H9 (cell line): ENCODE measurements around the gene PEPD. TPM values are rescaled to one million over a fixed set of nuclear protein-coding genes. Genes with fewer than 3 reads are reported as not detected.

Source experiments
- DNase-seq: peaks from one replicate; pipeline ENCODE4 v3.0.0-alpha.2; 2017
- H2AFZ ChIP-seq: one replicate; pipeline ENCODE4 v1.6.1; 2013; ENCODE audit warnings: mild to moderate bottlenecking, low read length, control low read depth, moderate library complexity
- H2AK5ac ChIP-seq: 2 replicates; pipeline ENCODE4 v1.6.1; 2013; ENCODE audit warnings: low read length, control low read depth, mixed read lengths; ENCODE audit not compliant: insufficient read length
- H2BK120ac ChIP-seq: one replicate; pipeline ENCODE4 v1.6.1; 2013; ENCODE audit warnings: low read depth, mild to moderate bottlenecking, low read length, control low read depth, inconsistent platforms; ENCODE audit not compliant: poor library complexity, severe bottlenecking
- H2BK12ac ChIP-seq: 2 replicates; pipeline ENCODE4 v1.6.1; 2013; ENCODE audit warnings: low read length, control low read depth, mixed read lengths, low read depth; ENCODE audit not compliant: insufficient read length
- H2BK15ac ChIP-seq: 2 replicates; pipeline ENCODE4 v1.6.1; 2013; ENCODE audit warnings: low read depth, low read length, control low read depth
- H2BK20ac ChIP-seq: one replicate; pipeline ENCODE4 v1.6.1; 2013; ENCODE audit warnings: low read depth, mild to moderate bottlenecking, low read length, control low read depth, inconsistent platforms; ENCODE audit not compliant: poor library complexity, severe bottlenecking
- H2BK5ac ChIP-seq: 2 replicates; pipeline ENCODE4 v1.6.1; 2013; ENCODE audit warnings: low read length, control low read depth, mixed read lengths; ENCODE audit not compliant: insufficient read length
- H3K14ac ChIP-seq: 2 replicates; pipeline ENCODE4 v1.6.1; 2013; ENCODE audit warnings: low read length, control low read depth; ENCODE audit not compliant: insufficient read depth
- H3K18ac ChIP-seq: 2 replicates; pipeline ENCODE4 v1.6.1; 2013; ENCODE audit warnings: low read depth, mild to moderate bottlenecking, mixed read lengths, low read length, control low read depth; ENCODE audit not compliant: insufficient read length
- H3K23ac ChIP-seq: 2 replicates; pipeline ENCODE4 v1.6.1; 2013; ENCODE audit warnings: low read length, control low read depth, mixed read lengths, low read depth; ENCODE audit not compliant: insufficient read length
- H3K23me2 ChIP-seq: 2 replicates; pipeline ENCODE4 v1.6.1; 2013; ENCODE audit warnings: low read depth, mild to moderate bottlenecking, mixed read lengths, low read length, control low read depth; ENCODE audit not compliant: insufficient read length, poor library complexity, severe bottlenecking
- H3K27ac ChIP-seq: 2 replicates; pipeline ENCODE4 v1.5.1; 2013; ENCODE audit warnings: low read length, control low read depth, mixed read lengths, low read depth; ENCODE audit not compliant: insufficient read length
- H3K27me3 ChIP-seq: 2 replicates; pipeline ENCODE4 v1.6.1; 2013; ENCODE audit warnings: low read length, control low read depth, inconsistent platforms; ENCODE audit not compliant: insufficient read depth
- H3K4ac ChIP-seq: 2 replicates; pipeline ENCODE4 v1.6.1; 2013; ENCODE audit warnings: low read depth, mild to moderate bottlenecking, control low read depth, inconsistent platforms, low read length, moderate library complexity
- H3K4me1 ChIP-seq: 2 replicates; pipeline ENCODE4 v1.6.1; 2013; ENCODE audit warnings: low read length, control low read depth, inconsistent platforms; ENCODE audit not compliant: insufficient read depth
- H3K4me2 ChIP-seq: 2 replicates; pipeline ENCODE4 v1.6.1; 2013; ENCODE audit warnings: low read length, control low read depth, mixed read lengths; ENCODE audit not compliant: insufficient read length, insufficient read depth
- H3K56ac ChIP-seq: 2 replicates; pipeline ENCODE4 v1.6.1; 2013; ENCODE audit warnings: low read depth, mild to moderate bottlenecking, mixed read lengths, low read length, control low read depth; ENCODE audit not compliant: insufficient read length
- H3K79me1 ChIP-seq: 2 replicates; pipeline ENCODE4 v1.6.1; 2013; ENCODE audit warnings: low read depth, mild to moderate bottlenecking, moderate library complexity, low read length, control low read depth, inconsistent platforms; ENCODE audit not compliant: insufficient read depth, poor library complexity, severe bottlenecking
- H3K79me2 ChIP-seq: 2 replicates; pipeline ENCODE4 v1.6.1; 2013; ENCODE audit warnings: low read length, control low read depth, inconsistent platforms; ENCODE audit not compliant: insufficient read depth
- H3K9ac ChIP-seq: 2 replicates; pipeline ENCODE4 v1.6.1; 2013; ENCODE audit warnings: low read length, control low read depth, mixed read lengths; ENCODE audit not compliant: insufficient read length; ENCODE audit errors: extremely low read depth
- H3K9me3 ChIP-seq: one replicate; pipeline ENCODE4 v1.6.1; 2013; ENCODE audit warnings: low read depth, low read length, inconsistent platforms; ENCODE audit not compliant: control insufficient read depth
- H3T11ph ChIP-seq: one replicate; pipeline ENCODE4 v1.6.1; 2013; ENCODE audit warnings: mild to moderate bottlenecking, low read length, control low read depth, inconsistent platforms
- H4K20me1 ChIP-seq: one replicate; pipeline ENCODE4 v1.6.1; 2013; ENCODE audit not compliant: control insufficient read depth, insufficient read length, insufficient read depth
- H4K5ac ChIP-seq: 2 replicates; pipeline ENCODE4 v1.6.1; 2013; ENCODE audit warnings: low read depth, mild to moderate bottlenecking, mixed read lengths, low read length, control low read depth; ENCODE audit not compliant: insufficient read length
- H4K8ac ChIP-seq: replicated peaks from 2 replicates; pipeline ENCODE4 v1.6.1; 2013; ENCODE audit warnings: low read length, control low read depth, mixed read lengths, low read depth; ENCODE audit not compliant: insufficient read length
- H4K91ac ChIP-seq: 2 replicates; pipeline ENCODE4 v1.6.1; 2013; ENCODE audit warnings: low read depth, mild to moderate bottlenecking, moderate library complexity, mixed read lengths, low read length, control low read depth; ENCODE audit not compliant: insufficient read length
- H3K27ac Mint-ChIP-seq, 3 experiments: 2 replicates in 2 of 3; 3 replicates in 1 of 3; pipeline ENCODE4 v1.8.0; 2020 to 2021; ENCODE audit warnings: mixed read lengths in 3 of 3, mild to moderate bottlenecking in 1 of 3, moderate library complexity in 1 of 3
- H3K27me3 Mint-ChIP-seq: 2 replicates; pipeline ENCODE4 v1.8.0; 2021; ENCODE audit warnings: low read depth, mild to moderate bottlenecking, moderate library complexity, mixed read lengths
- H3K36me3 Mint-ChIP-seq, 3 experiments: 2 replicates in 2 of 3; 3 replicates in 1 of 3; pipeline ENCODE4 v1.8.0; 2020 to 2021; ENCODE audit warnings: low read depth in 3 of 3, mixed read lengths in 3 of 3; ENCODE audit not compliant: insufficient read depth in 1 of 3
- H3K4me1 Mint-ChIP-seq, 2 experiments: 2 replicates each; pipeline ENCODE4 v1.8.0; 2020; ENCODE audit warnings: mixed read lengths in 2 of 2
- H3K4me3 Mint-ChIP-seq, 2 experiments: 2 replicates in 1 of 2; 3 replicates in 1 of 2; pipeline ENCODE4 v1.8.0; 2020 to 2021; ENCODE audit warnings: mild to moderate bottlenecking in 2 of 2, mixed read lengths in 2 of 2, moderate library complexity in 1 of 2
- H3K9me3 Mint-ChIP-seq, 2 experiments: 2 replicates in 1 of 2; 3 replicates in 1 of 2; pipeline ENCODE4 v1.8.0; 2020; ENCODE audit warnings: mild to moderate bottlenecking in 2 of 2, mixed read lengths in 2 of 2, moderate library complexity in 1 of 2
- WGBS: extraction: QIAGEN DNeasy Blood & Tissue Kit; methylation state at CpG from one replicate; pipeline ENCODE4 v1.1.7; 2013; ENCODE audit warnings: missing lambda C conversion rate, low lambda C conversion rate, mixed read lengths; ENCODE audit not compliant: insufficient read length; ENCODE audit errors: extremely low coverage; 5-methylcytosine and 5-hydroxymethylcytosine counted together
- total RNA-seq: library from RNA; stranded (reverse); gene quantifications from 2 replicates; pipeline ENCODE4 v1.2.1, GENCODE V29; 2021
- TF ChIP-seq, protein P1 (sequence below): fragments of 200-600 bp; sonication (generic); conservative IDR thresholded peaks from 3 replicates; pipeline ENCODE4 v1.8.0; 2021; ENCODE audit warnings: antibody characterized with exemption, mild to moderate bottlenecking

The PEPD gene
- total RNA-seq, 1 experiment from 2014 or later: 52.8 TPM

DNA sequence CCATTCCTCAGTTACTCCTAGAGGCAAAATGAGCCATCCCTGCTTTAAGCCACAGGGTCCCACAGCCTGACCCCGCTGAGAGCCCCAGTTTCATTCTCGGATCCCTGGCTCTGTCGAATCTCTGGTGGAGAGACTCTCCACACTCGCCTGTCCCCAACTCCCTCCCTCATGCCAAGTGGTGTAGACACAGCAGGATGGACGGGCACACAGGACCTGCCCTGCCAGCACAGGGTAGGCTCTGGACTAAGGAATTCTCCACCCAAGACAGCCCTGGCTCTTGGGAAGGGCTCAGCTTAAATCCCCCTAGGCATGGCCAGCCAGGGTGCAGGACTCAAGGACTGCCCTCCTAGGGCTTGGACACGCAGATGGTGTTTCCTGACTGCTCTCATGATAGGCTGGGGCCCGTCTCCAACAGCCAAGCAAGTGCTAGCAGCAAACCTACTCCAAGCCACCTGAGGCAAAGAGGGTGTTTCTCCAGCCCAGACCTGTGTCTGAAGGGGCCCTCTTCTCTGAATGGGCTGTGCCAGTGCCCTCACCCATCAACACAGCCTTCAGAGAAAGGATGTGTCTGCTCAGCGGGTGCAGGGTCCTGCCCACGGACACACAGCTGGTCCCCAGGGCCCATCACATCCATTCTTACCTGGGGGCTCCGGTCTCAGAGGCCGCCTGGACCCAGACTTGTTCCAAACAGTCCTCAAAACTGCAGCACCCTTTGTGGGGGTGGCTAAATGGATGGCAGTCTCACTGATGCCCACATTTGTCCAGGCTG lies 65.3 kb downstream of the PEPD start:
- Mint-ChIP-seq H3K27ac (peak overlapping the region in 1 of 3 experiments; percentile 74; a peak in 1 of 7 replicates), H3K36me3 (no peaks in the 10 kb centered on the region), H3K27me3 (no peaks in the 10 kb centered on the region), H3K9me3 (no peaks in the 10 kb centered on the region), H3K4me3 (no peak overlapping the region), H3K4me1 (no peaks in the 10 kb centered on the region)
- Histone ChIP-seq H3K27ac (no peak overlapping the region), H2BK15ac (no peak overlapping the region), H3K14ac (no peak overlapping the region; the same call in 1 of the 2 replicates), H3K23me2 (no peaks in the 10 kb centered on the region), H2AK5ac (no peak overlapping the region), H2AFZ (no peak overlapping the region), H3K56ac (no peak overlapping the region), H3K9me3 (no peaks in the 10 kb centered on the region), H3K23ac (no peak overlapping the region), H3K18ac (no peak overlapping the region), H4K5ac (no peak overlapping the region), H3K79me1 (no peaks in the 10 kb centered on the region), H3K27me3 (no peaks in the 10 kb centered on the region), H3K79me2 (no peaks in the 10 kb centered on the region), H3K9ac (no peak overlapping the region), H4K8ac (no peak overlapping the region), H4K20me1 (peaks cover 2% of the 10 kb centered on the region), H3T11ph (no peak overlapping the region), H2BK12ac (no peak overlapping the region), H3K4ac (no peak overlapping the region), H3K4me1 (no peaks in the 10 kb centered on the region), H2BK120ac (no peak overlapping the region), H4K91ac (no peak overlapping the region), H3K4me2 (no peak overlapping the region), H2BK20ac (no peak overlapping the region), H2BK5ac (no peak overlapping the region)
- no peak for DNase-seq
- WGBS: no CpG with 5 or more reads among the region's 11 CpGs
- TF ChIP-seq, protein P1, sequence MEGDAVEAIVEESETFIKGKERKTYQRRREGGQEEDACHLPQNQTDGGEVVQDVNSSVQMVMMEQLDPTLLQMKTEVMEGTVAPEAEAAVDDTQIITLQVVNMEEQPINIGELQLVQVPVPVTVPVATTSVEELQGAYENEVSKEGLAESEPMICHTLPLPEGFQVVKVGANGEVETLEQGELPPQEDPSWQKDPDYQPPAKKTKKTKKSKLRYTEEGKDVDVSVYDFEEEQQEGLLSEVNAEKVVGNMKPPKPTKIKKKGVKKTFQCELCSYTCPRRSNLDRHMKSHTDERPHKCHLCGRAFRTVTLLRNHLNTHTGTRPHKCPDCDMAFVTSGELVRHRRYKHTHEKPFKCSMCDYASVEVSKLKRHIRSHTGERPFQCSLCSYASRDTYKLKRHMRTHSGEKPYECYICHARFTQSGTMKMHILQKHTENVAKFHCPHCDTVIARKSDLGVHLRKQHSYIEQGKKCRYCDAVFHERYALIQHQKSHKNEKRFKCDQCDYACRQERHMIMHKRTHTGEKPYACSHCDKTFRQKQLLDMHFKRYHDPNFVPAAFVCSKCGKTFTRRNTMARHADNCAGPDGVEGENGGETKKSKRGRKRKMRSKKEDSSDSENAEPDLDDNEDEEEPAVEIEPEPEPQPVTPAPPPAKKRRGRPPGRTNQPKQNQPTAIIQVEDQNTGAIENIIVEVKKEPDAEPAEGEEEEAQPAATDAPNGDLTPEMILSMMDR: no peak
